GM12875 (cell line): ENCODE measurements around the gene INO80E.
"Not testable (repeated sequence)": the region's sequence is repeated elsewhere in the genome, so short reads cannot be mapped to it uniquely, and the experiment has no call there.

Experiments used
- H3K4me3 ChIP-seq: one replicate; pipeline ENCODE4 v1.5.1; 2011; ENCODE audit warnings: low read depth, low read length, control low read depth
- TF ChIP-seq, protein P1 (sequence below): IDR thresholded peaks from 2 replicates; pipeline ENCODE4 v1.5.1; 2011; ENCODE audit warnings: low read depth, mild to moderate bottlenecking, control low read depth, inconsistent platforms, low read length, moderate library complexity, borderline replicate concordance; ENCODE audit not compliant: insufficient read depth

INO80E gene, protein sequence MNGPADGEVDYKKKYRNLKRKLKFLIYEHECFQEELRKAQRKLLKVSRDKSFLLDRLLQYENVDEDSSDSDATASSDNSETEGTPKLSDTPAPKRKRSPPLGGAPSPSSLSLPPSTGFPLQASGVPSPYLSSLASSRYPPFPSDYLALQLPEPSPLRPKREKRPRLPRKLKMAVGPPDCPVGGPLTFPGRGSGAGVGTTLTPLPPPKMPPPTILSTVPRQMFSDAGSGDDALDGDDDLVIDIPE

DNA sequence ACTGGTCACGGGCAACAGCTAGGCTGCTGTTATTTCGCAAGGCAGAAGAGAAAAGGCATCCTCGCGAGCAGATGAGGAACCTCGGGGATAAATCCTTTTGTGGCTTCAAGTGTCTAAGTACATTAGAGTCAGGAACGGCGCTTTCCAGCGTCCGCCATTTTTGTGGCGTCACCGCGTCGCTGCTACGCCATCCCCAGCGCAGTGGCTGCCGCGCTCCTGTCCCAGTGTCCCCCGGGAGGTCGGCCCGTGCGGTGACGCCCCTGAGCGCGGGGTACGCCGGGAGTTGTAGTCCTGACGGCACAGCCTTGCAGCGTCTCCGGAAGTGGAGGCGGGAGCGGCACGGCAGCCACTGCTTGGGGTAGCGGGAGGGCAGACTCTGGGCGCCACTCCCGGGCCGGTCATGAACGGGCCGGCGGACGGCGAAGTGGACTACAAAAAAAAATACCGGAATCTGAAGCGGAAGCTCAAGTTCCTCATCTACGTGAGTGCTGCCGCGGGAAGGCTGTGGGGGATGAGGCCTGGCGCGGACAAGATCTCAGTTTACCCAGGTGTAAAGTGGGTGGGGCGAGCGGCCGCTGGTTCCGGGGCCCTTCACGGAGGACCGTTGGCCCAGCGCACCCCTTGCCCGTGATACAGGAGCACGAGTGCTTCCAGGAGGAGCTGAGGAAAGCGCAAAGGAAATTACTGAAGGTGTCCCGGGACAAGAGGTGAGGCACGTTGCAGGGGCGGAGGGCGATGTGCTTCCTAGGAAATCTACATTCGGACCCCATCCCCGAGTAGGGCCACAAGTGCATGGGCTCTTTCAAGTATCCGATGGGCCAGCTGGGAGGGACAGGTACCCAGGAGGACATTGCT is at the start of gene INO80E:
INO80E (plus strand) TSS at position 331 of the 855 bp plus-strand sequence; CDS start at position 401, 70 bp downstream.
- TF ChIP-seq, protein P1, sequence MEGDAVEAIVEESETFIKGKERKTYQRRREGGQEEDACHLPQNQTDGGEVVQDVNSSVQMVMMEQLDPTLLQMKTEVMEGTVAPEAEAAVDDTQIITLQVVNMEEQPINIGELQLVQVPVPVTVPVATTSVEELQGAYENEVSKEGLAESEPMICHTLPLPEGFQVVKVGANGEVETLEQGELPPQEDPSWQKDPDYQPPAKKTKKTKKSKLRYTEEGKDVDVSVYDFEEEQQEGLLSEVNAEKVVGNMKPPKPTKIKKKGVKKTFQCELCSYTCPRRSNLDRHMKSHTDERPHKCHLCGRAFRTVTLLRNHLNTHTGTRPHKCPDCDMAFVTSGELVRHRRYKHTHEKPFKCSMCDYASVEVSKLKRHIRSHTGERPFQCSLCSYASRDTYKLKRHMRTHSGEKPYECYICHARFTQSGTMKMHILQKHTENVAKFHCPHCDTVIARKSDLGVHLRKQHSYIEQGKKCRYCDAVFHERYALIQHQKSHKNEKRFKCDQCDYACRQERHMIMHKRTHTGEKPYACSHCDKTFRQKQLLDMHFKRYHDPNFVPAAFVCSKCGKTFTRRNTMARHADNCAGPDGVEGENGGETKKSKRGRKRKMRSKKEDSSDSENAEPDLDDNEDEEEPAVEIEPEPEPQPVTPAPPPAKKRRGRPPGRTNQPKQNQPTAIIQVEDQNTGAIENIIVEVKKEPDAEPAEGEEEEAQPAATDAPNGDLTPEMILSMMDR, result no peak
- peak within 1 kb of the TSS; percentile 67 for H3K4me3 ChIP-seq

DNA sequence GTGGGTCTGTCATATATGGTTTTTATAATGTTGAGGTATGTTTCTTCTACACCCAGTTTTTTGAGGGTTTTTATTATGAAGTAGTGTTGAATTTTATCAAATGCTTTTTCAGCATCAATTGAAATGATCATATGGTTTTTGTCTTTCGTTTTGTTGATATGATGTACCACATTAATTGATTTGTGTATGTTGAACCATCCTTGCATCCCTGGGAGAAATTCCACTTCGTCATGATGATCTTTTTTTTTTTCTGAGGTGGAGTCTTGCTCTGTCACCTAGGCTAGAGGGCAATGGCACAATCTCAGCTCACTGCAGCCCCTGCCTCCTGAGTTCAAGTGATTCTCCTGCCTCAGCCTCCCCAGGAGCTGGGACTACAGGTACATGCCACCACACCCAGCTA is 48.1 kb upstream of the INO80E start:
- TF ChIP-seq, protein P1, result no peak
- H3K4me3 ChIP-seq, result no peak overlapping the region

DNA sequence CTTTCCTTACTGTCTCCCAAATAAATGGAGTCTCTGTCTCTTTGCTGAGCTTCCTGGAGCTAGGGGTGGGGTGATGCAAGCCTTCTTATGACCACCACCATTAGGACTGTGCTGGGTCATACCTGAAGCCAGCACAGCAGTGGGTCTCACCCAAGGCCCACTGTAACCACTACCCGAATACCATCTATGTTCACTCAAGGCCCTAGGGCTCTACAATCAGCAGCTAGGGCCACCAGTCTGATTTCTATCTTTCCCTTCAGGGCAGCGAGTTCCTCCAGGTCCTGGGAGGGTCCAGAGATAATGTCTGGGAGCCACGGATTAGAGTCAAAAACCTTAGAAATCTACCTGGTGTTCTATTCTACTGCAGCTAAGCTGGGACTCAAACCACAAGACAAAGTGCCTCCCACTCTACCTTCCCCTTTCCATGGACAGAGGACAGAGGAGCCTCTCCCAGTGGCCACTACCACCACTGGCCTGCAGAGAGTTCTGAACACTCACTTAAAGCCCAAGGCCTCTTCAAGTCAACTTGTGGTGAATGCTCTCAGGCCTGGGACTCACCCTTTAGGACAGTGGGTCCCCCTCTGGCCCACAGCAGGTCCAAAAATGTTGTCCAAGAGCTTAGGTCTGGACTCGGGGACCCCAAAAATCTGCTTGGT is 45.1 kb upstream of the INO80E start:
- TF ChIP-seq, protein P1, result no peak
- H3K4me3 ChIP-seq, result no peak overlapping the region

DNA sequence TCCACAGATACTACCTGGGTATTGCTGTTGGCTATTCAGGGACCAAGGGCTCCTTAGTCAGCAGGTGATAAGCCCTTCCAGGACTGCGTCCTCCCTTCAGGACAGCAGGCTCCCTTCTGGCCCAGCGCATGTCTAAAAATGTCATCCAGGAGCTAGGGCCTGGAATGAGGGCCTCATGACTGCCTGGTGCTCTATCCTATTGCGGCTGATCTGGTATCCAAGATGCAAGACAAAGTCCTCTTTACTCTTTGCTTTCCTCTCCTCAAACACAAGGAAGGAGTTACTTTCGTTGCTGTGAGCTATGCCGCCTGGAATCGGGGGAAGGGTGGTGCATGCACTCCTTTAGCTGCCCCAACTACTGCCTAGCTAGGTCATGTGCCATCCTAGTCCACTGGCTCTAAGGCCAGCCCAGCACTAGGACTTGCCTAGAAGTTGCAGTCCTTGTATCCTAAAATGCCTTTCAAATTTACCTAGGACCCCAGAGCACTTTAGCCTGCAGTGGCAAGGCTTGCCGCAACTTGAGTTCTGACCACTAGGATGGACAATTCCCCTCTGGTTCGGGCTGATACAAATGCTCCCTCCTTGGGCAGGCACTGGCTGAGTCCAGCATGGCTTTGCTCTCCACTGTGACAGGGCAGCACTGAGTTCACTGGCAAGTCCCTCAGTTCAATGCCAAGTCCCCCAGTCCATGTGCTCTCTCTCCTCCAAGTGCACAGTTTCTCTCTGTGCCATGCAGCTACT is 44.2 kb upstream of the INO80E start:
- H3K4me3 ChIP-seq, result no peak overlapping the region
- TF ChIP-seq, protein P1, result no peak

DNA sequence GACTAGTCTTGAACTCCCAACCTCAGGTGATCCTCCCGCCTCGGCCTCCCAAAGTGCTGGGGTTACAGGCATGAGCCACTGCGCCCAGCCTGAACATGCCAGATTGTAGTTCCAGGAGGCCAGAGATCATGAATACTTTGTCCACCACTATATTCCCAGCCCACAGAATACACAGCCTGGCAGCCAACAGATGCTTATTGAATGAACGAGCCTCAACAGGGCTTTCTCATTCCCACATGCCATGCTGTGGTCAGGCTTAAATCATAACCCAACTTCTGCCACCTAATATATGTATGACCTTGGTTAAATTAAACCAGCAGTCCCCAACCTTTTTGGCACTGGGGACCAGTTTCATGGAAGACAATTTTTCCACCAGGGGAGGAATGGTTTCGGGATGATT is 37.3 kb upstream of the INO80E start:
- TF ChIP-seq, protein P1, result no peak
- H3K4me3 ChIP-seq, result no peak overlapping the region

DNA sequence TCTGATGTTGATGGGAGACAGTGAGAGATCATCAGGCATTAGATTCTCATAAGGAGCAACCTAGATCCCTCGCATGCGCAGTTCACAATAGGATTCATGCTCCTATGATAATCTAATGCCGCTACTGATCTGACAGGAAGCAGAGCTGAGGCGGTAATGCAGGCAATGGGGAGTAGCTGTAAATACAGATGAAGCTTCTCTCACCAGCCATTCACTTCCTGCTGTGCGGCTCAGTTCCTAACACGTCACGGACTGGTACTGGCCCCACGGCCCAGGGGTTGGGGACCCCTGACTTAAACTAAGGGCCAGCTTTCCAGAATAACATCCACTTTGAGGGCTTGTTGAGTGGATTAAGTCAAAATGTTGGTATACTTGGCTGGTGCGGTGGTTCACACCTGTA is 36.7 kb upstream of the INO80E start:
- H3K4me3 ChIP-seq, result no peak overlapping the region
- TF ChIP-seq, protein P1, result no peak

DNA sequence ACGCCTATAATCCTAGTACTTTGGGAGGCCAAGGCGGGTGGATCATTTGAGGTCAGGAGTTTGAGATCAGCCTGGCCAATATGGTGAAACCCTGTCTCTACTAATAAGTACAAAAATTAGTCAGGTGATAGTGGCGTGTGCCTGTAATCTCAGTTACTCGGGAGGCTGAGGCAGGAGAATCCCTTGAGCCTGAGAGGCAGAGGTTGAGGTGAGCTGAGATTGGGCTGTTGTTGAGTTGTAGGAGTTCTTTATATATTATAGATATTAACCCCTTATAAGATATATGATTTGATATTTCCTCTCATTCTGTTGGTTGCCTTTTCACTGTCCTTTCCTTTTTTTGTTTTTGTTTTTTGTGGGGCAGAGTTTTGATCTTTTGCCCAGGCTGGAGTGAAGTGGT is 36.2 kb upstream of the INO80E start:
- H3K4me3 ChIP-seq, result not testable (repeated sequence)
